Measurements from ENCODE around the gene TBC1D25.
"Not testable (repeated sequence)": the region's sequence is repeated elsewhere in the genome, so short reads cannot be mapped to it uniquely, and the experiment has no call there.

Gene TBC1D25

DNA sequence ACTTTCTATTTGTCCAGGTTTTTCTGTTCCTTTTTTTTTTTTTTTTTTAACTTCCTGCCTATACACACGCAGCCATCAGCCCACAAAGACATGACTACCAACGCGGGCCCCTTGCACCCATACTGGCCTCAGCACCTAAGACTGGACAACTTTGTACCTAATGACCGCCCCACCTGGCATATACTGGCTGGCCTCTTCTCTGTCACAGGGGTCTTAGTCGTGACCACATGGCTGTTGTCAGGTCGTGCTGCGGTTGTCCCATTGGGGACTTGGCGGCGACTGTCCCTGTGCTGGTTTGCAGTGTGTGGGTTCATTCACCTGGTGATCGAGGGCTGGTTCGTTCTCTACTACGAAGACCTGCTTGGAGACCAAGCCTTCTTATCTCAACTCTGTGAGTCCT lies 15.8 kb upstream of the TBC1D25 start:
- H3K36me3 Mint-ChIP-seq: peaks cover 7% of the 10 kb centered on the region
- no peak for ATAC-seq (ENCODE audit: low read depth)
- H3K27me3 Mint-ChIP-seq: no peaks in the 10 kb centered on the region

GRCh38 chrX:48525853-48526252 lies 13.7 kb upstream of the TBC1D25 start:
- H3K4me3 Mint-ChIP-seq; H3K36me3 Mint-ChIP-seq; H3K9me3 Mint-ChIP-seq; H3K27ac Mint-ChIP-seq; DNase-seq (ENCODE audit: low spot score in 2 of 2); H3K4me1 Mint-ChIP-seq; H3K27me3 Mint-ChIP-seq; ATAC-seq (ENCODE audit: low read depth): not testable (repeated sequence)

More for the DNA sequence above, 15.8 kb upstream of the TBC1D25 start:
- H3K4me3 Mint-ChIP-seq: peak overlapping the region; percentile 64
- no peaks in the 10 kb centered on the region for H3K9me3 Mint-ChIP-seq
- no peak overlapping the region for H3K27ac Mint-ChIP-seq
- H3K4me1 Mint-ChIP-seq: peaks cover 14% of the 10 kb centered on the region
- no peak for DNase-seq (ENCODE audit: low spot score in 2 of 2)

- H3K27me3 Mint-ChIP-seq: no peaks in the 10 kb centered on the region
- H3K4me1 Mint-ChIP-seq: peaks cover 3% of the 10 kb centered on the region
- no peak overlapping the region for H3K27ac Mint-ChIP-seq
- no peaks in the 10 kb centered on the region for H3K9me3 Mint-ChIP-seq
- ATAC-seq (ENCODE audit: low read depth) (no peak), DNase-seq (ENCODE audit: low spot score in 2 of 2) (no peak)
- H3K36me3 Mint-ChIP-seq: peaks cover 9% of the 10 kb centered on the region
- no peak overlapping the region for H3K4me3 Mint-ChIP-seq
These were observed 8.8 kb upstream of the TBC1D25 start for GRCh38 chrX:48530736-48531135.

GRCh38 chrX:48531358-48531959 lies 8.1 kb upstream of the TBC1D25 start:
- DNase-seq (ENCODE audit: low spot score in 2 of 2): no peak

GRCh38 chrX:48532161-48532560 lies 7.4 kb upstream of the TBC1D25 start:
- H3K27ac Mint-ChIP-seq: no peak overlapping the region
- peaks cover 4% of the 10 kb centered on the region for H3K36me3 Mint-ChIP-seq
- H3K4me1 Mint-ChIP-seq: no peaks in the 10 kb centered on the region
- H3K27me3 Mint-ChIP-seq: no peaks in the 10 kb centered on the region
- no peak overlapping the region for H3K4me3 Mint-ChIP-seq
- no peaks in the 10 kb centered on the region for H3K9me3 Mint-ChIP-seq
- no peak for DNase-seq (ENCODE audit: low spot score in 2 of 2)
- no peak for ATAC-seq (ENCODE audit: low read depth)

More at GRCh38 chrX:48531358-48531959, 8.1 kb upstream of the TBC1D25 start:
- Mint-ChIP-seq H3K36me3 (peaks cover 9% of the 10 kb centered on the region), H3K4me3 (no peak overlapping the region), H3K4me1 (peaks cover 2% of the 10 kb centered on the region), H3K27ac (no peak overlapping the region), H3K27me3 (no peaks in the 10 kb centered on the region), H3K9me3 (no peaks in the 10 kb centered on the region)
- no peak for ATAC-seq (ENCODE audit: low read depth)

DNA sequence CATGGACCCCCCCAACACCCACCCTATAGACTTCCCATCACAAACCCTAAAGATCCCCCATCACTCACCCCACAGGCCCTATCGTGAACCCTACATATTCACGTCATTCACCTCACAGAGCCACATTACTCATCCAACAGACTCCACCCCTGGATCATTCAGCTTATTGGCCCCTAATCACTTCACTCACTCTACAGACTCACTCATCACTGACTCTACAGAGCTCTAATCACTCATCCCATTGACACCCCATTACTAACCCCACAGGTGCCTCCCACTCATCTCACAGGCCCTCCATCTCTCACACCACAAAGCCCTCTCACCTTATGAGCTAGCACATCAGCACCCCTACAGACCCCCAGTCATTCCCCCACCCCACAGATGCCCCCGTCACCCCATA lies 6.3 kb upstream of the TBC1D25 start:
- H3K27me3 Mint-ChIP-seq: no peaks in the 10 kb centered on the region
- DNase-seq (ENCODE audit: low spot score in 2 of 2) (no peak), ATAC-seq (ENCODE audit: low read depth) (no peak)
- no peak overlapping the region for H3K27ac Mint-ChIP-seq
- no peak overlapping the region for H3K4me3 Mint-ChIP-seq
- no peaks in the 10 kb centered on the region for H3K4me1 Mint-ChIP-seq
- no peaks in the 10 kb centered on the region for H3K9me3 Mint-ChIP-seq
- peaks cover 4% of the 10 kb centered on the region for H3K36me3 Mint-ChIP-seq

DNA sequence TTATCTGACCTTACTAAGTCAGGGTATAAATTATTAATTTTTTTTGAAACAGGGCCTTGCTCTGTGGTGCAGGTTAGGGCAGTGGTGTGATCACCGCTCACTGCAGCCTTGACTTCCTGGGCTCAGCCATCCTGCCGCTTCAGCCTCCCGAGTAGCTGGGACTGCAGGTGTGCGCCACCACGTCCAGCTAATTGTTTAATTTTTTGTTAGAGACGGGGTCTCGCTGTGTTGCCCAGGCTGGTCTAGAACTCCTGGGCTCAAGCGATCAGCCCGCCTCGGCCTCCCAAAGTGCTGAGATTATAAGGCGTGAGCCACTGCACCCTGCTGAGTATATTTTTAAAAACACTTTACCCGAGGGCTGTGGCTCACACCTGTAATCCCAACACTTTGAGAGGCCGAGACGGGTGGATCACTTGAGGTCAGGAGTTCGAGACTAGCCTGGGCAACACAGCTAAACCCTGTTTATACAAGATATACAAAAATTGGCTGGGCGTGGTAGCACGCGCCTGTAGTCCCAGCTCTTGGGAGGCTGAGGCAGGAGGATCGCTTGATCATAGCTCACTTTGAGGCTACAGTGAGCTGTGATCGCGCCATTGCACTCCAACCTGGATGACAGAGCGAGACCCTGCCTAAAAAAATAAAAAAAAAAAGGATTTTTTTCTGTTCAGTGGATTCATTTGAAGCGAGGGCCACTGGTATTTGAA lies 721 bp upstream of the TBC1D25 start:
- Mint-ChIP-seq H3K9me3 (no peaks in the 10 kb centered on the region), H3K27ac (peak overlapping the region; percentile 93), H3K27me3 (no peaks in the 10 kb centered on the region), H3K4me3 (peak overlapping the region; percentile 92), H3K36me3 (no peaks in the 10 kb centered on the region), H3K4me1 (peaks cover 16% of the 10 kb centered on the region)
- DNase-seq (ENCODE audit: low spot score in 2 of 2): no peak
- no peak for ATAC-seq (ENCODE audit: low read depth)

GRCh38 chrX:48540028-48540375 lies 488 bp downstream of the TBC1D25 start:
- peaks cover 16% of the 10 kb centered on the region for H3K4me1 Mint-ChIP-seq
- no peaks in the 10 kb centered on the region for H3K9me3 Mint-ChIP-seq
- DNase-seq (ENCODE audit: low spot score in 2 of 2) (peak in 1 of 2 donors; percentile 63), ATAC-seq (ENCODE audit: low read depth) (peak; percentile 51)
- H3K27ac Mint-ChIP-seq: peak overlapping the region; percentile 93
- H3K27me3 Mint-ChIP-seq: no peaks in the 10 kb centered on the region
- H3K4me3 Mint-ChIP-seq: peak overlapping the region; percentile 92
- H3K36me3 Mint-ChIP-seq: peaks cover 3% of the 10 kb centered on the region

DNA sequence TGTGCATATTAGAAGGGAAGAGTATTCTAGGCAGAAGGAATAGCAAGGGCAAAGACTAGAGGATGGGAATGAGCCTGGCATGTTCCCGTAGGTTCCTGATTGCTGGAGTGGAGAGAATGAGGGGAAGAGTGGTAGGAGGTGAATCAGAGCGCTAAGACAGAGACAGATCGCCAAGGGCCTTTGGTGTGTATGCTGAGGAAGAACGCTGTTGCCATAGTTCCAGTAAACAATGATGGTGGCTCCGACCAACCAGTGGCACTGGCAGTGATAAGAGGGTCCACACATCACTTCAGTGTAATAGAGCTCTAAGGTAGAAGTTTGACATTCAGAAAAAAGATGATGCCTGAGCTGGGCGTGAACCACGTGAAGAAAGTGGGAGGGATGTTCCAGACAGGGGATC lies 966 bp downstream of the TBC1D25 start:
- H3K27me3 Mint-ChIP-seq: no peaks in the 10 kb centered on the region
- H3K9me3 Mint-ChIP-seq: no peaks in the 10 kb centered on the region
- no peak for ATAC-seq (ENCODE audit: low read depth)
- peaks cover 16% of the 10 kb centered on the region for H3K4me1 Mint-ChIP-seq
- no peak for DNase-seq (ENCODE audit: low spot score in 2 of 2)
- peak overlapping the region; percentile 93 for H3K27ac Mint-ChIP-seq
- H3K36me3 Mint-ChIP-seq: peaks cover 5% of the 10 kb centered on the region
- peak overlapping the region; percentile 92 for H3K4me3 Mint-ChIP-seq

DNA sequence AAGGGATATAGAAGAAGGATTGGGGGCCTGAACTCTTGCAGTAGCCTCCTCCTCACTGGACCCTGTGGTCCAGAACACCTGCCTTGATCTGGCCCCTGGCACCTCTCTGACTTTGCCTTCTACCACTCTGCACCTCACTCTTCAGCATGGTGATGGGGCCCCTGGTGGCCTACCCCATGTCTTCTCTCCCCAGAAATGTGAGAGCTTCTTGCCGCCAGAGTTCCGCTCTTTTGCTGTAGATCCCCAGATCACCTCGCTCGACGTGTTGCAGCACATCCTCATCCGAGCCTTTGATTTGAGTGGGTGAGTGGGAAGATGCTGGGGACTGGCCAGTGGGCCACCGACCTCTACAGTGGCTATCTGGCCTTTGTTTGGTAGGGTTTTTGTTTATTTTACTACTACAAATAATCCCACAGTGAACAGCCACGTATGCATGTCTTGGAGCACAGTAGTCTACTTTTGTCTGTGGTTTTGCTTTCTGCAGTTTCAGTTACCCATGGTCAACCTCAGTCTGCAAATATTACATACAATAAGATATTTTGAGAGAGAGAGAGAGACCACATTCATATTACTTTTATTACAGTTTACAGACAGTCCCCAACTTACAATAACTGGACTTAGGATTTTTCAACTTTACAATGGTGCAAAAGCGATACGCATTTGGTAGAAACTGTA lies 1.8 kb downstream of the TBC1D25 start:
- no peak for DNase-seq (ENCODE audit: low spot score in 2 of 2)
- Mint-ChIP-seq H3K36me3 (peaks cover 6% of the 10 kb centered on the region), H3K27me3 (no peaks in the 10 kb centered on the region), H3K9me3 (no peaks in the 10 kb centered on the region), H3K4me1 (peaks cover 16% of the 10 kb centered on the region), H3K27ac (peak overlapping the region; percentile 93), H3K4me3 (peak overlapping the region; percentile 92)
- no peak for ATAC-seq (ENCODE audit: low read depth)

DNA sequence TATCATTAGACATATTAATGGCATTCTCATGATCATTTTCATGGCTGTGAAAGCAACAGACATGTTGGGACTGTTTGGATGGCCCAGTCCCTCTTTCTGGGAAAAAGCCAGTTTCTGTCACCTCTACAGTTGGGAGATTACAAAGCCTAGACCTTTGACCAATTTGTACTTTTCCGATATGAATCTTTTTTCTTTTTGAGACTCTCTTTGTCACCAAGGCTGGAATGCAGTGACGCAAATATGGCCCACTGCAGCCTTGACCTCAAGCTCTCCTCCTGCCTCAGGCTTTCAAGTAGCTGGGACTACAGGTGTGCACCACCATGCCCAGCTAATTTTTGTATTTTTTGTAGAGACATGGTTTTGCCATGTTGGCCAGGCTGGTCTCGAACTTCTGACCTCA lies 9.4 kb downstream of the TBC1D25 start:
- peaks cover 3% of the 10 kb centered on the region for H3K4me1 Mint-ChIP-seq
- H3K36me3 Mint-ChIP-seq: peaks cover 15% of the 10 kb centered on the region
- H3K9me3 Mint-ChIP-seq: no peaks in the 10 kb centered on the region
- H3K27ac Mint-ChIP-seq: no peak overlapping the region
- no peak overlapping the region for H3K4me3 Mint-ChIP-seq
- ATAC-seq (ENCODE audit: low read depth) (no peak), DNase-seq (ENCODE audit: low spot score in 2 of 2) (no peak)
- H3K27me3 Mint-ChIP-seq: no peaks in the 10 kb centered on the region

DNA sequence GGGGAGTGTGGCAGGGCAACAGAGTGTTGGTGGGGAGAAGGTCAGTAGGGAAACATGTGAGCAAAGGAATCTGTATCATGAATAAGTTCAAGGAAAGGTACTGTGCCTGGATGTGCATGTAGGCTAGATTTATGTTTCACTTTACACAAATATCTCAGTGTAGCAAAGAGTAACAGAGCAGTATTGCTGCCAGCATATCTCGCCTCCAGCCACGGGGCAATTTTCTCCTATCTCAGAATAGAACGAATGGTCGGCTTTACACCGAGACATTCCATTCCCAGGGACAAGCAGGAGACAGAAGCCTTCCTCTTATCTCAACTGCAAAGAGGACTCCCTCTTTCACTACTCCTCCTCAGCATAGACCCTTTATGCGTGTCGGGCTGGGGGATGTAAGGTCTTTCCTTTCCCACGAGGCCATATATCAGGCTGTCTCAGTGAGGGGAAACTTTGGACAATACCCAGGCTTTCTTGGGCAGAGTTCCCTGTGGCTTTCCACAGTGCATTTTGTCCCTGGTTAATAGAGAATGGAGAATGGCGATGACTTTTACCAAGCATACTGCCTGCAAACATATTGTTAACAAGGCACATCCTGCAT lies 16.3 kb downstream of the TBC1D25 start:
- H3K4me3 Mint-ChIP-seq; H3K4me1 Mint-ChIP-seq; ATAC-seq (ENCODE audit: low read depth); H3K27me3 Mint-ChIP-seq; DNase-seq (ENCODE audit: low spot score in 2 of 2); H3K9me3 Mint-ChIP-seq; H3K27ac Mint-ChIP-seq: not testable (repeated sequence)
- H3K36me3 Mint-ChIP-seq: peaks cover 14% of the 10 kb centered on the region

- Mint-ChIP-seq H3K9me3 (no peaks in the 10 kb centered on the region), H3K27me3 (no peaks in the 10 kb centered on the region), H3K4me3 (no peak overlapping the region), H3K36me3 (peaks cover 12% of the 10 kb centered on the region), H3K4me1 (no peaks in the 10 kb centered on the region), H3K27ac (no peak overlapping the region)
- no peak for ATAC-seq (ENCODE audit: low read depth)
- no peak for DNase-seq (ENCODE audit: low spot score in 2 of 2)
These were observed 18.8 kb downstream of the TBC1D25 start for GRCh38 chrX:48558271-48558670.

- Mint-ChIP-seq H3K4me1 (no peaks in the 10 kb centered on the region), H3K36me3 (peaks cover 14% of the 10 kb centered on the region), H3K9me3 (no peaks in the 10 kb centered on the region), H3K4me3 (no peak overlapping the region), H3K27me3 (no peaks in the 10 kb centered on the region), H3K27ac (no peak overlapping the region)
- no peak for DNase-seq (ENCODE audit: low spot score in 2 of 2)
- no peak for ATAC-seq (ENCODE audit: low read depth)
These were observed 20.1 kb downstream of the TBC1D25 start for GRCh38 chrX:48559636-48560035.

Measured in memory B cell (primary cell).